HUES48 (cell line): Measurements from ENCODE around the gene GINS2.

Source experiments
- H3K27ac ChIP-seq: one replicate; pipeline ENCODE4 v1.7.0; 2013; ENCODE audit warnings: low read depth, low read length, inconsistent platforms
- H3K27me3 ChIP-seq: 2 replicates; pipeline ENCODE4 v1.6.1; 2013; ENCODE audit warnings: mild to moderate bottlenecking, low read length; ENCODE audit not compliant: control insufficient read depth, insufficient read depth
- H3K36me3 ChIP-seq: 2 replicates; pipeline ENCODE4 v1.6.1; 2013; ENCODE audit warnings: low read length; ENCODE audit not compliant: control insufficient read depth, insufficient read depth
- H3K4me1 ChIP-seq: 2 replicates; pipeline ENCODE4 v1.6.1; 2013; ENCODE audit warnings: mild to moderate bottlenecking, low read length; ENCODE audit not compliant: control insufficient read depth, insufficient read depth
- H3K4me3 ChIP-seq: 2 replicates; pipeline ENCODE4 v1.5.1; 2013; ENCODE audit warnings: mild to moderate bottlenecking, low read depth, low read length
- H3K9ac ChIP-seq: 2 replicates; pipeline ENCODE4 v1.6.1; 2013; ENCODE audit warnings: mild to moderate bottlenecking, low read depth, low read length, moderate library complexity
- H3K9me3 ChIP-seq: 2 replicates; pipeline ENCODE4 v1.6.1; 2013; ENCODE audit warnings: low read length; ENCODE audit not compliant: control insufficient read depth, insufficient read depth

Gene GINS2

DNA sequence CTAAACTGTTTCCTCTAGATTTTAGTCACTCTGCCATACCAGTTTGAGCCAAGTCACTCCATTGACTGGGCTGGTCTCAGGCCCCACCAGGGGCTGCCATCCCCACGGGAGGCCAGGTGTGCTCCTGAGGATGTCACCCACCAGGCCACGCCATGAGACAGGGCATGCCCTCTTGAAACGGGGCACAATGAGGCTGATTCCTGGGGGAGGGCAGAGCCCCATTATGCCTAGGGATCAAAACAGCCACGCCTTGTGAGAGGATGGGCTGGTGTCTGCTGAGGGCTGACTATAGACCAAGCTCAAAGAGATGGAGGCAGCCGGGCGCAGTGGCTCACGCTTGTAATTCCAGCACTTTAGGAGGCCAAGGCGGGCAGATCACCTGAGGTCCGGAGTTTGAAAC lies 21.5 kb downstream of the GINS2 start:
- no peak overlapping the region for H3K4me3 ChIP-seq
- H3K27me3 ChIP-seq = no peaks in the 10 kb centered on the region
- H3K4me1 ChIP-seq = no peaks in the 10 kb centered on the region
- peaks cover 97% of the 10 kb centered on the region for H3K36me3 ChIP-seq
- H3K9ac ChIP-seq = no peak overlapping the region
- no peak overlapping the region for H3K27ac ChIP-seq
- H3K9me3 ChIP-seq = no peaks in the 10 kb centered on the region

- Histone ChIP-seq H3K27ac (no peak overlapping the region), H3K4me3 (no peak overlapping the region), H3K27me3 (no peaks in the 10 kb centered on the region), H3K36me3 (peaks cover 99% of the 10 kb centered on the region), H3K9ac (no peak overlapping the region), H3K9me3 (no peaks in the 10 kb centered on the region), H3K4me1 (no peaks in the 10 kb centered on the region)
Observed at GRCh38 chr16:85665929-85666328, 22.8 kb downstream of the GINS2 start.

DNA sequence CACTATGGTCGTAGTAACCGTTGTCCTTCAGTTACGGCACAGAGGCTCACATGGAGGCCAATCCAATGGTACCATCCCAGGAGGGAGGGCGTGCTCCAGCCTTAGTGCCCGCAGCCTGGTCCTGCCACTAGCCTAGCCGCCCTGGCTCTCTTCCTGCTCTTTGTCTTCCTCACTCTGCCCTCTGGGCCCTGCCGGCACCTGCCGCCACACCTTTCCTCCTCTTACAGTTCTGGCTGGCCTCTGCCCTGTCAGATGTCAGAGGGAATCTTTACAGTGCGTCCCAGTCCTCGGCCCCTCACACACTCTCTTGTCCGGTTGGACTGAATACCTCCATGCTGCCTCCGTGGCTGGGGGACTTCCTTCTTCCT lies 23.4 kb downstream of the GINS2 start:
- no peaks in the 10 kb centered on the region for H3K4me1 ChIP-seq
- peaks cover 97% of the 10 kb centered on the region for H3K36me3 ChIP-seq

GRCh38 chr16:85664580-85665372 lies 24.0 kb downstream of the GINS2 start:
- H3K9ac ChIP-seq = no peak overlapping the region
- H3K27me3 ChIP-seq = no peaks in the 10 kb centered on the region
- H3K27ac ChIP-seq = no peak overlapping the region
- no peaks in the 10 kb centered on the region for H3K4me1 ChIP-seq
- H3K9me3 ChIP-seq = no peaks in the 10 kb centered on the region
- peaks cover 97% of the 10 kb centered on the region for H3K36me3 ChIP-seq
- no peak overlapping the region for H3K4me3 ChIP-seq

More for the DNA sequence above, 23.4 kb downstream of the GINS2 start:
- Histone ChIP-seq H3K4me3 (no peak overlapping the region), H3K9ac (no peak overlapping the region), H3K27me3 (no peaks in the 10 kb centered on the region), H3K27ac (no peak overlapping the region), H3K9me3 (no peaks in the 10 kb centered on the region)

- Histone ChIP-seq H3K9me3 (no peaks in the 10 kb centered on the region), H3K9ac (no peak overlapping the region), H3K27me3 (no peaks in the 10 kb centered on the region), H3K27ac (no peak overlapping the region), H3K4me1 (no peaks in the 10 kb centered on the region), H3K4me3 (no peak overlapping the region), H3K36me3 (peaks cover 97% of the 10 kb centered on the region)
Observed at GRCh38 chr16:85663891-85664321, 24.8 kb downstream of the GINS2 start.

DNA sequence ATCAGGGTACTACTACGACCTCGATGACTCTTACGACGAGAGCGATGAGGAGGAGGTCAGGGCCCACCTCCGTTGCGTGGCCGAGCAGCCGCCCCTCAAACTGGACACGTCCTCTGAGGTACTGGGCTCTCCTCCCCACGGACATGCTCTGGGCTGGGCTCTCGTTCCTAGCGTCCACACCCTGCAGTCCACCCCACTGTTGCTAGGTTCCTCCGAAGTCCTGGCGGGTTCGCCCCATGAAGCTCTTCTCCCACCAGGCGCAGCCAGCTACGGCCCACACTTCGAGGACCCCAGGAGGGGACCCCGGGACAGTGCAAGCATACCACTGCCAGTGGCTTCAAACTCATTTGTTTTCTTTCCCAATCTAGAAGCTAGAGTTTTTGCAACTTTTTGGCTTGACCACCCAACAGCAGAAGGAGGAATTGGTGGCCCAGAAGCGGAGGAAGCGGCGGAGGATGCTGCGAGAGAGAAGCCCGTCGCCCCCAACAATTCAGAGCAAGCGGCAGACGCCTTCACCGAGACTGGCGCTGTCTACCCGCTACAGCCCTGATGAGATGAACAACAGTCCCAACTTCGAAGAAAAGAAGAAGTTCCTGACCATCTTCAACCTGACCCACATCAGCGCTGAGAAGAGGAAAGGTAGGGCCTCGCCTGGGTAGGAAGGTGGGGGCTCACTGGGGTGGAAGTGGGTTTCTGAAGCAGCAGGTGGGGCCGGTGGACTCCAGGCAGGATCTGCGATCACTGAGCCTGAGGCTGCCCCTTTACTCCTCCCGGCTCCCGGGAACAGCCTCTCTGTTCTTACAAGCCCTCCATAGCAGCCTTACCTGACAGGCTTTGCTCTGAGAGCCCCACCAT lies 25.6 kb downstream of the GINS2 start:
- no peaks in the 10 kb centered on the region for H3K4me1 ChIP-seq
- no peaks in the 10 kb centered on the region for H3K27me3 ChIP-seq
- H3K4me3 ChIP-seq = no peak overlapping the region
- H3K27ac ChIP-seq = no peak overlapping the region
- H3K36me3 ChIP-seq = peaks cover 97% of the 10 kb centered on the region
- H3K9ac ChIP-seq = no peak overlapping the region
- no peaks in the 10 kb centered on the region for H3K9me3 ChIP-seq

GRCh38 chr16:85662482-85662812 lies 26.3 kb downstream of the GINS2 start:
- Histone ChIP-seq H3K4me3 (no peak overlapping the region), H3K9ac (no peak overlapping the region), H3K27ac (no peak overlapping the region), H3K9me3 (no peaks in the 10 kb centered on the region), H3K27me3 (no peaks in the 10 kb centered on the region), H3K4me1 (no peaks in the 10 kb centered on the region), H3K36me3 (peaks cover 97% of the 10 kb centered on the region)

- no peak overlapping the region for H3K4me3 ChIP-seq
- H3K27ac ChIP-seq = no peak overlapping the region
- H3K9ac ChIP-seq = no peak overlapping the region
- no peaks in the 10 kb centered on the region for H3K4me1 ChIP-seq
- H3K27me3 ChIP-seq = no peaks in the 10 kb centered on the region
- peaks cover 97% of the 10 kb centered on the region for H3K36me3 ChIP-seq
- no peaks in the 10 kb centered on the region for H3K9me3 ChIP-seq
Observed at GRCh38 chr16:85661740-85662481, 26.8 kb downstream of the GINS2 start.

GRCh38 chr16:85660843-85661739 lies 27.7 kb downstream of the GINS2 start:
- no peaks in the 10 kb centered on the region for H3K27me3 ChIP-seq
- no peaks in the 10 kb centered on the region for H3K9me3 ChIP-seq
- no peak overlapping the region for H3K27ac ChIP-seq
- H3K9ac ChIP-seq = no peak overlapping the region
- no peak overlapping the region for H3K4me3 ChIP-seq
- no peaks in the 10 kb centered on the region for H3K4me1 ChIP-seq
- H3K36me3 ChIP-seq = peaks cover 97% of the 10 kb centered on the region

- Histone ChIP-seq H3K9me3 (no peaks in the 10 kb centered on the region), H3K27me3 (no peaks in the 10 kb centered on the region), H3K27ac (no peak overlapping the region), H3K9ac (no peak overlapping the region), H3K36me3 (peaks cover 97% of the 10 kb centered on the region), H3K4me1 (no peaks in the 10 kb centered on the region), H3K4me3 (no peak overlapping the region)
Observed at GRCh38 chr16:85659805-85660511, 28.8 kb downstream of the GINS2 start.
